HCT116 (cell line): ENCODE measurements around the gene ABCA8. TPM values are rescaled to one million over a fixed set of nuclear protein-coding genes. Genes with fewer than 3 reads are reported as not detected.

Experiments used
- ATAC-seq: fragments of 200-7000 bp; cut with Tn5 transposase; 2 replicates; pipeline ENCODE4 v1.9.1; 2020; ENCODE audit warnings: mild to moderate bottlenecking, moderate library complexity
- BruUV-seq: library from RNA; stranded (reverse); fragments of 400-500 nt; replicated peaks from 2 replicates; lab custom pipeline; 2021; lab: Mats Ljungman, UMichigan
- CTCF ChIA-PET: fragments of 300-600 bp; sonication (Branson Sonifier 250); formaldehyde crosslinking; loops from one replicate; lab custom pipeline; 2021; ENCODE audit warnings: antibody characterized with exemption; lab: Charles Lee
- POLR2A ChIA-PET: fragments of 300-600, 350-600 bp; sonication (Branson Sonifier 250); formaldehyde crosslinking; loops from one replicate; lab custom pipeline; 2021; ENCODE audit warnings: antibody characterized with exemption; lab: Charles Lee
- RAD21 ChIA-PET, 2 experiments: fragments of 300-600 bp; sonication (Branson Sonifier 250); formaldehyde crosslinking; loops; one replicate each; lab custom pipeline; 2023; ENCODE audit warnings: low total read pairs in 2 of 2; ENCODE audit not compliant: uncharacterized antibody in 2 of 2, unreplicated experiment in 2 of 2, low non-redundant PET in 1 of 2; lab: Charles Lee
- DNase-seq: peaks from one replicate; pipeline ENCODE4 v3.0.0-alpha.2; 2010; ENCODE audit warnings: low read depth, low spot score
- H2AFZ ChIP-seq: fragments of 200-600 bp; shearing (Covaris generic), sonication (generic); 2 replicates; pipeline ENCODE4 v1.6.1; 2017; ENCODE audit warnings: low read depth, mixed run types, mixed read lengths, antibody characterized with exemption, low read length; ENCODE audit not compliant: poor library complexity, severe bottlenecking
- H3K27ac ChIP-seq: 2 replicates; pipeline ENCODE4 v1.5.1; 2012; ENCODE audit warnings: low read depth, low read length
- H3K27me3 ChIP-seq: fragments of 200-600 bp; sonication (generic); 2 replicates; pipeline ENCODE4 v1.6.1; 2016; ENCODE audit warnings: mixed run types, low read length, mixed read lengths; ENCODE audit not compliant: insufficient read depth
- H3K36me3 ChIP-seq, 2 experiments: fragments of 200-500 bp in 1 of 2; fragments of 200-600 bp in 1 of 2; sonication (Bioruptor generic) in 1 of 2; sonication (generic) in 1 of 2; 2 replicates each; pipeline versions ENCODE4 v1.5.1 to v1.6.1; 2014 to 2016; ENCODE audit warnings: low read length in 2 of 2, inconsistent platforms in 1 of 2, mixed read lengths in 1 of 2, mixed run types in 1 of 2; ENCODE audit not compliant: insufficient read depth in 2 of 2, control insufficient read depth in 1 of 2
- H3K4me1 ChIP-seq, 2 experiments: fragments of 200-600 bp in 1 of 2; sonication (generic) in 1 of 2; 2 replicates each; pipeline versions ENCODE4 v1.5.1 to v1.6.1; 2012 to 2017; ENCODE audit warnings: low read length in 2 of 2, inconsistent platforms in 1 of 2, mild to moderate bottlenecking in 1 of 2, mixed read lengths in 1 of 2, mixed run types in 1 of 2, moderate library complexity in 1 of 2; ENCODE audit not compliant: insufficient read depth in 2 of 2, control insufficient read depth in 1 of 2
- H3K4me2 ChIP-seq: fragments of 200-600 bp; sonication (generic); 2 replicates; pipeline ENCODE4 v1.6.1; 2017; ENCODE audit warnings: mixed run types, low read length, mixed read lengths
- H3K4me3 ChIP-seq, 2 experiments: fragments of 200-600 bp in 1 of 2; sonication (generic) in 1 of 2; replicated peaks in 1 of 2; 2 replicates each; pipeline ENCODE4 v1.5.1; 2011 to 2016; ENCODE audit warnings: low read length in 2 of 2, control low read depth in 1 of 2, low read depth in 1 of 2, mild to moderate bottlenecking in 1 of 2, mixed read lengths in 1 of 2, mixed run types in 1 of 2
- H3K79me2 ChIP-seq: fragments of 200-600 bp; sonication (generic); 2 replicates; pipeline ENCODE4 v1.6.1; 2017; ENCODE audit warnings: mild to moderate bottlenecking, mixed run types, low read length, moderate library complexity, mixed read lengths; ENCODE audit not compliant: insufficient read depth
- H3K9ac ChIP-seq: fragments of 200-600 bp; sonication (generic); 2 replicates; pipeline ENCODE4 v1.6.1; 2016; ENCODE audit warnings: low read length, mixed read lengths
- H3K9me2 ChIP-seq: fragments of 200-600 bp; sonication (generic), shearing (Covaris generic); 2 replicates; pipeline ENCODE4 v1.6.1; 2017; ENCODE audit warnings: mixed run types, mild to moderate bottlenecking, moderate library complexity; ENCODE audit not compliant: insufficient read depth
- H3K9me3 ChIP-seq, 2 experiments: fragments of 200-500 bp in 1 of 2; fragments of 200-600 bp in 1 of 2; sonication (Bioruptor generic) in 1 of 2; sonication (generic) in 1 of 2; 2 replicates each; pipeline ENCODE4 v1.6.1; 2014 to 2017; ENCODE audit warnings: low read length in 2 of 2, mixed read lengths in 2 of 2, inconsistent platforms in 1 of 2, low read depth in 1 of 2, mild to moderate bottlenecking in 1 of 2, mixed run types in 1 of 2, moderate library complexity in 1 of 2; ENCODE audit not compliant: control insufficient read depth in 1 of 2, insufficient read depth in 1 of 2
- H4K20me1 ChIP-seq: fragments of 200-600 bp; sonication (generic), shearing (Covaris generic); 2 replicates; pipeline ENCODE4 v1.6.1; 2017; ENCODE audit warnings: mixed run types, mild to moderate bottlenecking, moderate library complexity; ENCODE audit not compliant: insufficient read depth
- ATF3 ChIP-seq: IDR thresholded peaks from 2 replicates; pipeline ENCODE4 v1.6.1; 2012
- CTCF ChIP-seq, 3 experiments: fragments of 200-600 bp in 1 of 3; sonication (generic) in 1 of 3; IDR thresholded peaks in 2 of 3; conservative IDR thresholded peaks in 1 of 3; 2 replicates each; pipeline ENCODE4 v1.5.1; 2012 to 2017; ENCODE audit warnings: low read depth in 2 of 3, low read length in 2 of 3, antibody characterized with exemption in 1 of 3, borderline replicate concordance in 1 of 3, control low read depth in 1 of 3, mild to moderate bottlenecking in 1 of 3, mixed read lengths in 1 of 3, mixed run types in 1 of 3, moderate library complexity in 1 of 3; ENCODE audit not compliant: insufficient read depth in 1 of 3
- ELF1 ChIP-seq: IDR thresholded peaks from 2 replicates; pipeline ENCODE4 v1.6.1; 2012; ENCODE audit warnings: low read depth, borderline replicate concordance
- RAD21 ChIP-seq: IDR thresholded peaks from 2 replicates; pipeline ENCODE4 v1.6.1; 2012; ENCODE audit warnings: low read depth, mild to moderate bottlenecking
- SIN3A ChIP-seq: IDR thresholded peaks from 2 replicates; pipeline ENCODE4 v1.6.1; 2012; ENCODE audit warnings: low read depth
- SP1 ChIP-seq: IDR thresholded peaks from 2 replicates; pipeline ENCODE4 v1.6.1; 2012; ENCODE audit warnings: low read depth
- SRF ChIP-seq: IDR thresholded peaks from 2 replicates; pipeline ENCODE4 v1.6.1; 2012; ENCODE audit warnings: low read depth
- TCF7L2 ChIP-seq: IDR thresholded peaks from 2 replicates; pipeline ENCODE4 v1.7.0; 2011; ENCODE audit warnings: borderline replicate concordance, inconsistent platforms; ENCODE audit not compliant: insufficient read depth, insufficient read length; ENCODE audit errors: extremely low read depth
- YY1 ChIP-seq: IDR thresholded peaks from 2 replicates; pipeline ENCODE4 v1.6.1; 2011; ENCODE audit warnings: low read length, low read depth, moderate library complexity, mild to moderate bottlenecking; ENCODE audit not compliant: insufficient replicate concordance; ENCODE audit errors: extremely low read depth
- ZFX ChIP-seq: fragments of 450-650 bp; IDR thresholded peaks from 2 replicates; pipeline ENCODE4 v1.6.1; 2017
- intact Hi-C: fragments of 100-400 bp; cut with micrococcal nuclease; formaldehyde crosslinking; loops from 2 replicates; pipeline ENCODE4 v1.10.0; 2022
- total RNA-seq: library from RNA; stranded (reverse); gene quantifications from one replicate; pipeline ENCODE4 v1.2.1, GENCODE V29; 2021; ENCODE audit not compliant: unreplicated experiment

ABCA8 gene
- total RNA-seq, 1 experiment from 2014 or later: 0.44 TPM

- CTCF ChIA-PET: interaction anchor here (3.4 kb wide), 1 partner anchor 200 kb away, joined by 9 read pairs; no protein-coding TSS in a partner anchor
These were observed 17.0 kb upstream of the ABCA8 start for GRCh38 chr17:68972119-68972704.

More at GRCh38 chr17:68972119-68972704, 17.0 kb upstream of the ABCA8 start:
- H3K9me2 ChIP-seq: no peaks in the 10 kb centered on the region
- TF ChIP-seq RAD21: peak; percentile 90
- no peak for TF ChIP-seq TCF7L2
- TF ChIP-seq ELF1: no peak
- no peak for TF ChIP-seq SP1
- no peak for TF ChIP-seq ZFX
- TF ChIP-seq ATF3: no peak
- TF ChIP-seq SIN3A: no peak
- no peak for TF ChIP-seq SRF
- peak; percentile 77 to 92 (median 80) for TF ChIP-seq CTCF (IDR thresholded peaks at IDR 0.05 in 2 of 3, conservative IDR thresholded peaks at IDR 0.05 in 1 of 3; ENCODE audit: borderline replicate concordance in 1 of 3, insufficient read depth in 1 of 3, low read depth in 2 of 3, low read length in 2 of 3)
- no peak for TF ChIP-seq YY1
- no peaks in the 10 kb centered on the region for H3K4me1 ChIP-seq
- peak overlapping the region; percentile 69 for H2AFZ ChIP-seq
- BruUV-seq: no TSS peak
- H3K27ac ChIP-seq: no peak overlapping the region
- H3K36me3 ChIP-seq: no peaks in the 10 kb centered on the region
- ChIA-PET RAD21 (no interaction called here), POLR2A (no interaction called here)
- peak; percentile 15 for DNase-seq
- H4K20me1 ChIP-seq: no peaks in the 10 kb centered on the region
- peak; percentile 70 for ATAC-seq
- no peaks in the 10 kb centered on the region for H3K9me3 ChIP-seq
- H3K4me2 ChIP-seq: no peak overlapping the region
- intact Hi-C loops: loop anchor here (1.0 to 5.0 kb wide), 4 partner anchors 65 to 263 kb away; no protein-coding TSS in a partner anchor
- no peaks in the 10 kb centered on the region for H3K27me3 ChIP-seq
- no peaks in the 10 kb centered on the region for H3K79me2 ChIP-seq
- H3K4me3 ChIP-seq: no peak overlapping the region
- no peak overlapping the region for H3K9ac ChIP-seq
